CD14-positive monocyte (primary cell): ENCODE measurements around the gene NSF. TPM values are rescaled to one million over a fixed set of nuclear protein-coding genes. Genes with fewer than 3 reads are reported as not detected.

Experiments
- DNase-seq, 3 donors: peaks; one replicate each; pipeline ENCODE4 v3.0.0-alpha.2; 2011 to 2022
- H2AFZ ChIP-seq: 2 replicates; pipeline ENCODE4 v1.6.0; 2012; ENCODE audit warnings: mild to moderate bottlenecking, low read depth, low read length, inconsistent platforms; ENCODE audit not compliant: insufficient read depth, poor library complexity, severe bottlenecking
- H3K27ac ChIP-seq, 2 donors: 1 replicate in 1 of 2; 2 replicates in 1 of 2; pipeline ENCODE4 v1.5.1; 2012 to 2013; ENCODE audit warnings: low read length in 2 of 2, control low read depth in 1 of 2, inconsistent platforms in 1 of 2, low read depth in 1 of 2, mild to moderate bottlenecking in 1 of 2
- H3K27me3 ChIP-seq, 2 donors: one replicate each; pipeline versions ENCODE4 v1.6.0 to v1.6.1; 2011 to 2013; ENCODE audit warnings: low read length in 2 of 2; ENCODE audit not compliant: control insufficient read depth in 2 of 2, insufficient read depth in 2 of 2
- H3K36me3 ChIP-seq, 2 donors: replicated peaks in 1 of 2; 1 replicate in 1 of 2; 2 replicates in 1 of 2; pipeline versions ENCODE4 v1.5.1 to v1.6.1; 2012 to 2013; ENCODE audit warnings: low read length in 2 of 2, control low read depth in 1 of 2, inconsistent platforms in 1 of 2, mild to moderate bottlenecking in 1 of 2; ENCODE audit not compliant: insufficient read depth in 2 of 2, control insufficient read depth in 1 of 2
- H3K4me1 ChIP-seq, 2 donors: 1 replicate in 1 of 2; 2 replicates in 1 of 2; pipeline versions ENCODE4 v1.5.1 to v1.6.1; 2012 to 2013; ENCODE audit warnings: low read length in 2 of 2, control low read depth in 1 of 2, inconsistent platforms in 1 of 2, mild to moderate bottlenecking in 1 of 2, moderate library complexity in 1 of 2; ENCODE audit not compliant: insufficient read depth in 2 of 2, control insufficient read depth in 1 of 2
- H3K4me2 ChIP-seq: replicated peaks from 2 replicates; pipeline ENCODE3; 2012; ENCODE audit warnings: low read length, moderate library complexity, mild to moderate bottlenecking; ENCODE audit not compliant: poor library complexity, severe bottlenecking; ENCODE audit errors: extremely low read depth
- H3K4me3 ChIP-seq, 3 experiments: fragments of 200-600 bp in 1 of 3; sonication (generic) in 1 of 3; replicated peaks in 1 of 3; 1 replicate in 2 of 3; 2 replicates in 1 of 3; pipeline ENCODE4 v1.5.1; 2011 to 2013; ENCODE audit warnings: low read length in 3 of 3, mild to moderate bottlenecking in 3 of 3, control low read depth in 2 of 3, low read depth in 2 of 3, inconsistent platforms in 1 of 3, moderate library complexity in 1 of 3
- H3K79me2 ChIP-seq: 2 replicates; pipeline ENCODE4 v1.6.0; 2012; ENCODE audit warnings: mild to moderate bottlenecking, control low read depth, inconsistent platforms, low read length, moderate library complexity; ENCODE audit not compliant: insufficient read depth
- H3K9ac ChIP-seq: 2 replicates; pipeline ENCODE4 v1.6.0; 2017; ENCODE audit warnings: low read length, mild to moderate bottlenecking; ENCODE audit not compliant: insufficient read depth, poor library complexity, severe bottlenecking
- H3K9me3 ChIP-seq, 2 donors: replicated peaks in 1 of 2; 1 replicate in 1 of 2; 2 replicates in 1 of 2; pipeline versions ENCODE4 v1.5.1 to v1.6.1; 2012 to 2013; ENCODE audit warnings: low read length in 2 of 2, control low read depth in 1 of 2; ENCODE audit not compliant: control insufficient read depth in 1 of 2, insufficient read depth in 1 of 2
- H4K20me1 ChIP-seq: 2 replicates; pipeline ENCODE4 v1.6.0; 2012; ENCODE audit warnings: mild to moderate bottlenecking, low read length, control low read depth, moderate library complexity; ENCODE audit not compliant: insufficient read depth
- H3K27ac Mint-ChIP-seq, 7 donors: one replicate each; pipeline ENCODE4 v1.8.0; 2020; ENCODE audit warnings: mild to moderate bottlenecking in 7 of 7, mixed read lengths in 7 of 7, moderate library complexity in 6 of 7, inconsistent platforms in 2 of 7
- H3K27me3 Mint-ChIP-seq, 3 donors: one replicate each; pipeline ENCODE4 v1.8.0; 2021 to 2022; ENCODE audit warnings: low read depth in 3 of 3, mild to moderate bottlenecking in 3 of 3, mixed read lengths in 3 of 3, moderate library complexity in 3 of 3, inconsistent platforms in 1 of 3
- H3K36me3 Mint-ChIP-seq, 2 donors: one replicate each; pipeline ENCODE4 v1.8.0; 2020; ENCODE audit warnings: mixed read lengths in 2 of 2, inconsistent platforms in 1 of 2, mild to moderate bottlenecking in 1 of 2
- H3K4me1 Mint-ChIP-seq: one replicate; pipeline ENCODE4 v1.8.0; 2020; ENCODE audit warnings: mild to moderate bottlenecking, mixed read lengths
- H3K4me3 Mint-ChIP-seq, 2 donors: one replicate each; pipeline ENCODE4 v1.8.0; 2020; ENCODE audit warnings: mild to moderate bottlenecking in 2 of 2, mixed read lengths in 2 of 2, moderate library complexity in 1 of 2
- H3K9me3 Mint-ChIP-seq, 7 donors: one replicate each; pipeline ENCODE4 v1.8.0; 2020 to 2022; ENCODE audit warnings: mixed read lengths in 7 of 7, mild to moderate bottlenecking in 6 of 7, moderate library complexity in 6 of 7, inconsistent platforms in 2 of 7
- CTCF ChIP-seq: fragments of 200-600 bp; IDR thresholded peaks from one replicate; pipeline ENCODE4 v1.8.0; 2022; ENCODE audit warnings: antibody characterized with exemption, mild to moderate bottlenecking
- WGBS: methylation state at CpG from one replicate; pipeline ENCODE4 v1.1.5; 2013; ENCODE audit warnings: missing lambda C conversion rate; ENCODE audit not compliant: insufficient coverage; 5-methylcytosine and 5-hydroxymethylcytosine counted together
- intact Hi-C, 2 donors: fragments of 100-400 bp; cut with micrococcal nuclease; formaldehyde crosslinking; loops; one replicate each; pipeline versions ENCODE4 v1.15.0 to v1.15.1; 2023
- polyA plus RNA-seq, 3 donors: library from polyadenylated mRNA; depleted of rRNA in 1 of 3; unstranded in 2 of 3; stranded (reverse) in 1 of 3; fragments of 300-500 nt in 2 of 3; fragments of >200 nt in 1 of 3; fragmentation: Illumina TruSeq in 2 of 3; gene quantifications; 1 replicate in 2 of 3; 2 replicates in 1 of 3; pipeline ENCODE4 v1.2.3, GENCODE V29; 2012 to 2021

The NSF gene
- polyA plus RNA-seq, 3 donors, result 22.5 to 63.2 (median 58.0) TPM

- H3K9me3 ChIP-seq, result peaks cover 0 to 4% of the 10 kb centered on the region in 2 donors
- 96% methylated on average over 4 of the region's 4 CpGs for WGBS
Observed at GRCh38 chr17:46800573-46800972, 210.1 kb downstream of the NSF start.

GRCh38 chr17:46802800-46803199 is 212.3 kb downstream of the NSF start:
- TF ChIP-seq CTCF, result no peak
- no peak for DNase-seq
- Histone ChIP-seq H3K27ac (no peak overlapping the region), H3K9ac (no peak overlapping the region), H2AFZ (no peak overlapping the region), H3K9me3 (peaks cover 0 to 4% of the 10 kb centered on the region in 2 donors), H3K36me3 (no peaks in the 10 kb centered on the region), H3K79me2 (no peaks in the 10 kb centered on the region), H4K20me1 (no peaks in the 10 kb centered on the region), H3K27me3 (no peaks in the 10 kb centered on the region), H3K4me1 (no peaks in the 10 kb centered on the region), H3K4me3 (no peak overlapping the region), H3K4me2 (no peak overlapping the region)
- H3K9me3 Mint-ChIP-seq, result peaks cover 0 to 11% (median 3%) of the 10 kb centered on the region in 7 donors
- H3K4me3 Mint-ChIP-seq, result no peak overlapping the region
- 80% methylated on average over 5 of the region's 7 CpGs for WGBS
- intact Hi-C loops, result no loop called here
- H3K27me3 Mint-ChIP-seq, result peaks cover 5 to 8% (median 7%) of the 10 kb centered on the region in 3 donors
- H3K4me1 Mint-ChIP-seq, result no peaks in the 10 kb centered on the region
- H3K36me3 Mint-ChIP-seq, result no peaks in the 10 kb centered on the region
- peak overlapping the region in 1 of 7 donors; percentile 23 for H3K27ac Mint-ChIP-seq

More at GRCh38 chr17:46800573-46800972, 210.1 kb downstream of the NSF start:
- intact Hi-C loops, result no loop called here
- Histone ChIP-seq H3K9ac (no peak overlapping the region), H2AFZ (no peak overlapping the region), H3K4me2 (no peak overlapping the region), H3K4me1 (no peaks in the 10 kb centered on the region), H3K4me3 (no peak overlapping the region), H3K27me3 (peaks cover 0 to 4% of the 10 kb centered on the region in 2 donors), H4K20me1 (no peaks in the 10 kb centered on the region), H3K27ac (no peak overlapping the region), H3K36me3 (no peaks in the 10 kb centered on the region), H3K79me2 (no peaks in the 10 kb centered on the region)
- Mint-ChIP-seq H3K9me3 (peaks cover 0 to 13% (median 3%) of the 10 kb centered on the region in 7 donors), H3K4me3 (no peak overlapping the region), H3K27ac (peak overlapping the region in 1 of 7 donors; percentile 14), H3K27me3 (peaks cover 5 to 9% (median 9%) of the 10 kb centered on the region in 3 donors), H3K36me3 (no peaks in the 10 kb centered on the region), H3K4me1 (no peaks in the 10 kb centered on the region)
- no peak for TF ChIP-seq CTCF
- DNase-seq, result no peak
